NCI-H1930 (cell line): Measurements from ENCODE around the gene SF3A1.
"Not testable (repeated sequence)": the region's sequence is repeated elsewhere in the genome, so short reads cannot be mapped to it uniquely, and the experiment has no call there.

ENCODE experiments used
- DNase-seq, 2 experiments: peaks; one replicate each; lab custom pipeline; 2025; lab: John Stamatoyannopoulos, UW

Gene SF3A1

DNA sequence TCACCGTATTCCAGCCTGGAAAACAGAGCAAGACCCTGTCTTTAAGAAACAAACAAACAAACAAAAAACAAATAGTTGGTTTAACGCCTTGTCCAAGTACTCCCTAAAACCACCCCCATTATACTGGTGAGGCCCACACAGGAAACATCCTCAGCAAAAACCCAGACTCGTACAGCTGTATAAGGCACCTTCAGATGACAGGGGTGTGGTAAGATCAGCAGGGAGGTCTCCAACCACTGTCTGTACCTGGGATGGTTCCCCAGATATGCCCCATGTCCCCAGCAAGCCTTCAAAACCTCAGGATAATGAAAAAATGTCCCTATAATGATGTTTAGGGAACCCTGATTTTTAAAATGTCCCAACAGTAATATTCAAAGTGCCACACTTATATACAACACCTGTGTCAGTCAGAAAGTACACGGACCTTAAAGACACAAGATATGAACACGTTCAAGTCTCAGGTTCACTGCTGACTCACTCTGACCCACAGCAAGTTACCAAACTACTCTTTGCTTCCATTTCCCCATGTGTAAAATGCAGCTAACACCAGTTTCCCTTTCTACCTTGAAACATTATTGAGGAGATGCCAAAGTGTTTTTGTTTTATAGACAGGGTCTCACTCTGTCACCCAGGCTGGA is 9.3 kb downstream of the SF3A1 start:
- no peak for DNase-seq

DNA sequence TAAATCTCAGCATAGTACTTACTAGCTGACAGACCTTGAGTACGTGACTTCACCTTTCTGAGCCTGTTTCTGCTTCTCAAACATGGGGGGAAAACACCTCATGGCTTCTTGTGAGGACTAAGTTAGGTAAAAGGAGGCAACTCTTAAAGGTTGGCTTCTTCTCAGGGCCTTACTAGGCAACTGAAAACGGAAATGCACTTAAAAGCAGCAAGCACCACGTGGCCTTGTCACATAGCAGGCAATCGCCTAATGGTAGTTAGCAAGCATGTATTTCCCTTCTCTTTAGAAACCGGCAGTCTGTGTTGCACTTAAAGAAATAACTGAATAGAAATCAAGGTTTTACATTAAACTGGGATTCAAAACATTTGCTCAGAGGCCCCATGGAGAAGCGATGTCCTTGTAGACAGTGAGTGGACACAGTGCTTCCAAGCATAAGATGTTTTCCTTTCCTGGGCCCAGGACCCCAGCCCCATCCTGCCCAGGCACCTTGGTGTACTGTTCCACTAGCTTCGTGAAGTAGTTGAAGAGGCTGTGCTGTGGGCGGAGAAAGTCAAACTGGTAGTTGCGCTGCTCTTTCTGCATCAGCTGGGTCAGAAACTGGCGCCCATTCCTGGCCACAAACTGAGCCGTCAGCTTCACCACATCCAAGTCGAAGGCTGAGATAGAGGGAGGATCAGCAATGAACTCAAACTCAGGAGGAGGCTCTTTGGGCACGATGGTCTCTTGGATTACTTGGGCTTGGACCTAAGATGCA is 12.1 kb downstream of the SF3A1 start:
- DNase-seq, result no peak

DNA sequence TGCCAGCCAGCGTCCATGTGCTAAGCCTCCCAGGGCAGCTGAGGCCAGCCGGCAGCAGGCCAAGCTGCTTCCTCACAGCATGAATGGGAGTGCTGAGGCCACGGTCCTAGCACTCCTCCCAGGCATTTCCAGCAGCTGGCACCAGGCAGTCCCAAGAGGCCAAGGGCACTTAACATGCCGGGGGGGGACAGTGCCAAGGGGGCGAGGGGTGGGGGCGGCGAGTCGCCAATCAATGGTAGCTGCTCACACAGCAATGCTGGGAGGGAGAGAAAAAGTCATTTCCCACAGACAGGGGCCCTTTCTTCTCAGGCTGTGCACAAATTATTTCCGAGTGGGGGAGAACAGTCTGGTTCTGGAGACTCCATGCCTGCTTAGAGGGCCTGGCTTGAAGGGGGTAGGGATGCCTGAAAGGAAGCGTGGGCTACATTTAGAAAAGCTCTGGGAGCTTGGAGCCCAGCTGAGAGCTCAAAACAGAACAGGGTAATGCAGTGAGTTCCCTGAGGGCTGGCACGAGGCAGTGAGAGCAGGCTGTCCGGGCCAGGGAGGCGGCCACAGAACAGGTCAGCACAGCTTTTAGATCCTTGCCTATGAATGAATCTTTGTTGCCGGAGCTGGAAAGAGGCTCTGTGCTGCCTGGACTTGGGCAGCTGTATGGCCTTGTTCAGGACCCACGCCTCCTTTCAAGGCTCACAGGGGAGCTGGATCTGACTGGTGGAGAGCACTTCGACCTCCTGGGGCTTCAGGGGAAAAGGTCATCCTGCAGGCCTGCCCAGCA is 15.6 kb downstream of the SF3A1 start:
- no peak for DNase-seq

DNA sequence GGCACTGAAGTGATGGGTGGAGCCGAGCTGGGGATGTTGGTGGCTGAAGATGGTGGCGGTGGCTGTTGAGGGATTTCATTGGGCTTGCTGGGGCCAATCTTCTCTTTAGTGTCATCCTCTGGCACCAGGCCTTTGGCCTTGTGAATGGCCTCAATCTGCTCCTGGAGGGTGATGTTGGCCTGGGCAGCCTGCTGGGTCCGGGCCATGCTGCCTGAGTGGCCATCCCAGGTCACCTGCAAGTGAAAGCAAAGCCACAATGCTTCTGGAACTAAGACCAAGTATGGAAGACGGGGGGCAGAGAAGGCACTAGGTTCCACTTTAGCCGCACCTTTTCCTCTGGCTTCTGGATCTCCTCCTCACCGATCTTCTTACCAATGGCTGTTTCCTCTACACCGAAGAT is 17.9 kb downstream of the SF3A1 start:
- DNase-seq, result no peak

DNA sequence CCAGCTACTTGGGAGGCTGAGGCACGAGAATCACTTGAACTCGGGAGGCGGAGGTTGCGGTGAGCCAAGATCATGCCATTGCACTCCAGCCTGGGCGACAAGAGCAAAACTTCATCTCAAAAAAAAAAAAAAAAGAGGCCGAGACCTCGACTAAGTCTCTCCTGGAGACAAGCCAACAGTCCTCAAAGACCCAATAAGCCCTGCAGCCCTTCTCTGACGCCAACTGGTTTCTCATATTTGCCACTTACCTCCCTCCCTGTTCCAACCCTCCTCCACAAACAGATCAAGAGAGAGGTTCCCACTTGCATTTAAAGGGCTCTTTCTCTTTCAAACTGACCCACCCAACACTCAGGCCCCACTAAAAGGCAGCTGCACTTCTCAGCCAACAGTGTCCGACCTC is 18.4 kb downstream of the SF3A1 start:
- DNase-seq, result not testable (repeated sequence)

DNA sequence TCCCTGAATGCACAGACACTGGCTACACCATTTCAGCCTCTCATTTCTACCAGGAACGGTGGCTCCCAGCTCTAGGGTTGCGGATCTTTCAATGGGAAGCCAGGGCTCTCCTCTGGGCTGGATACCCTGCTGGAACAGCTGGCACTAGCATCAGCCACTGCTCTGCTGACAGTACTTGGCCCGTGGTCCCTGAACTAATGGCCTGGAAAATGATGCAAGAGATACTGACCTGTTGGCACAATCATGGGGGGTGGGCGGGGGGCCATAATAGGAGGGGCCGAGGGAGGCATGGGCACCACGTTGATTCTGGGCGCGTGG is 19.3 kb downstream of the SF3A1 start:
- DNase-seq, result no peak

DNA sequence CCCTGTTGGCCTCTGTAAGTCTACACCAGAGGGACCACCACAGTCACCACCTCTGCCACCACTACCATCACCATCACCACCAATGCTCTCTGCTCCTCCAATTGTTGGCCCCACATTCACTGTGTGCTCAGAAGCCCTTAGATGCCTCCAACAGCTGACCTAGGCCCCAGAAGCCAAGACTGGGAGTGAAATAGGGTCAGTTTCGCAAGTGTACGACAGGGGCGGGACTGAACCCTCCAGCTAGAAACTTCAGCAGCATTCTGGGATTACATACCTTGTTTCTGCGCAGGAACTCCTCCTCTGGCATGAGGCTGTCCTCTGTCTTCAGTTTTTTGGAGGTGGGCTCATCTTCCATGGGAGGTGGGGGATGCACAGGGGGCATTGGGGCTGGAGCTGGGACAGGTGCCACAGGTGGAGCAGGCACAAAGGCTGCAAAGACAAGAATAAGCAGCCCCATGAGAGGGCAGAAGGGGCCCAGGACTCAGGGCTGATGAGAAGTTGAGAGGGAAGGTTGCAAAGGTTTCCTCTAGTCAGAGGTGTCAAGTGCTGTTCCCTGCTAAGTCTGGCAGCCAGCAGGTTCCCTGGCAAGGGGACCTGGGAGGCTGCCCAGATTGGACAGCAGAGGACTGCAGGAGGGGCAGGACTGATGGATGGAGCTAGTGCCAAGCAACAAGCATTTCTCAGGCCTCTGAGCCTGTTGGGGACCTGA is 19.8 kb downstream of the SF3A1 start:
- no peak for DNase-seq

DNA sequence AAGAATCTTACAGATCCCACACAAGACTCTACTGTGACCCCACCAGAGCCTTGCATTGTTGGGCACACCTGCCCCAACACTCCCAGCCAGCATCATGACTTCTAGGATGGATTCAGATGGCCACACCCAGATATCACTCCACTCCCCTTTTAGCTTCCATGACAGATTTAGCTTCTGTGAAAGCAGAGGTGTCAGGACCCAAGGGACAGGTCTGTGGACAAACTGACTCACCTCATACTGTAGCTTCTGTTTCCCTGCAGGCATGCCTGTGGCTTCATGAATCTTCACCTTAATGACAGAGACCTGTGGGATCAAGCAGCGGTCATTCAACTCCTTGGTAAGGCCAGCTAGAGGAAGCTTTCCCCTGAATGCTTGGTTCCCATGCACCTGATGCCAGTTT is 21.5 kb downstream of the SF3A1 start:
- no peak for DNase-seq

DNA sequence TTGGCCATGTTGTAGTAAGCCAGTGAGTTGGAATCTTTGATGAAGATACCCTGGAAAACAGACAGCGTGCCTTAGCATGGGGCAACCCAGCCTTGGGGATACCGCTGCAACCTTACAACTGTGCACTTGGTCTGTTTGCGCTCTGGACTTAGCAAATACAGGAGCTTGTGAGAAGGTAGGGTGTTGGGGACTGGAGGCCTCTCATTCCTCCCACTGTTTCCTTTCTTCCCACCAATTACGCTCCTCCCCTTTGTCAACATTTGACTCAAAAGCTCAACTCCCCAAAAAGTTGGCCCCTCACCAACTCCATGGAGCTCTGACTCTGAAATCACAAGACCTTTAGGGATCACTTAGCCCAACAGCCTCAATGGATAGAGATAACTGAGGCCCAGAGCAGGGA is 22.0 kb downstream of the SF3A1 start:
- DNase-seq, result no peak

DNA sequence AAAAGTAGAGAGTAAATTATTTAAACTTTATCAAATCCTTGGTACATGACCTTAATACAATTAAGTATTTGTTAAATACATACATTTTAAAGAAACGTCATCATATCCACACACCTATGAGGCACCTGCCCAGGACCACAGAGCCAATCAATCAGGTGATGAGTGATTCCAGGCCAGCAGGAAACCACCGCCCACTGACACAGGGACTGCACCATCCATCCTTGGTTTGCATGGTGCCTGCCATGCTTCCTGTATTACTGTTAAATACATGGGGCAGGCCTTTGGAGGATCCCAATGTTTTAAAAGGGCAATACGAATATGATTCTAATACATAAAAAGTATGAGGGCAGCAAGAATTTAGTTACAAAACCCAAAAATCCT is 23.0 kb downstream of the SF3A1 start:
- DNase-seq, result no peak

DNA sequence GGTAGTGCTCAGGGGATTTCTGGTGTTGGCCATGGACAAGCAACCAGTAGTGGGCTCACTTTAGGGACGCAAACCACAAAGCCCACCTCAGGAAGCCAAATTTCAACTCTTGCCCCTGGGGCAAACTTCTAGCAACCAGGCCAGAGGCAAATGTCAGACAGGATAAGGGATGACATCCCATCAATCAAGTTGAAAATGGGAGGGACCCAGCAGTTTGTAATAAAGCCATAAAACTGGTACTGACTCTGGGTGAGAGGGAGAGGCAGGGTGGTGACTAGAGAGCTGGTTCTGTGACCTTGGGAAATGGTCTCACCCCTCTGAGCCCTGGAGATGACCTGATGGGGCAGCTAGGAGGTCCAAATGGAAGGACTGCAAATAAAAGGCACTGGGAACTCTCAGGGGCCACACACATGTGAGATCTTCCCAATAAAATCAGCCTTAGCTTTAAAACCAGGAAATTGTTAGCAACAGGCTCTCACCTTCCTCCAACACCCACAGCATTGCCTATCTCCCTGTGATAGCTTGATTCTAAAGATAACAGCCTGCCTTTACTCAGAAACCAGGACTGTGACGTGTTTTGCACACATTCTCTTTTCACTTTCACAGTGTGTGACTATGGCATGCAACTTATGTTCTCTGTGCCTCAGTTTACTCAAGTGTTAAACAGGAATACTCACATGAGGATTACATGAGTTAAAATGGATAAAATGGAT is 23.5 kb downstream of the SF3A1 start:
- no peak for DNase-seq

DNA sequence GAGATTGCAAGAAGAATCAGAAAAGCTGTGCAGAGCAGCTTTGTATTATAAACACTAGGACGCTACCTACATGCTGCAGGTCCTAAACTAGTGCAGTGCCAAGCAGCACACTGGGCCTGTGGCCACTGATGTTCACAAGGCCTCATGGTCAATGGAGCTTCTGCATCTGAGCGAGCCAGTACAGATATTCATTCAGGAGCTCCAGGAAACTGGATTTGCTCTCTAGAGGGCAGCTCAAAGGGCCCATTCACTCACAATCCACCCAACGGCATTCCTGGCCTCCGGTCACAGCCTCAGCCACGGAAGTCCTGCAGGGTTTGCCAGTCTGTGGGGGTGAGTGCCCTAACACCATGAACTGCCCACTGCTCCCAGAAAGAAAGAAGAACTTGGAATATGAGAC is 24.1 kb downstream of the SF3A1 start:
- no peak for DNase-seq

DNA sequence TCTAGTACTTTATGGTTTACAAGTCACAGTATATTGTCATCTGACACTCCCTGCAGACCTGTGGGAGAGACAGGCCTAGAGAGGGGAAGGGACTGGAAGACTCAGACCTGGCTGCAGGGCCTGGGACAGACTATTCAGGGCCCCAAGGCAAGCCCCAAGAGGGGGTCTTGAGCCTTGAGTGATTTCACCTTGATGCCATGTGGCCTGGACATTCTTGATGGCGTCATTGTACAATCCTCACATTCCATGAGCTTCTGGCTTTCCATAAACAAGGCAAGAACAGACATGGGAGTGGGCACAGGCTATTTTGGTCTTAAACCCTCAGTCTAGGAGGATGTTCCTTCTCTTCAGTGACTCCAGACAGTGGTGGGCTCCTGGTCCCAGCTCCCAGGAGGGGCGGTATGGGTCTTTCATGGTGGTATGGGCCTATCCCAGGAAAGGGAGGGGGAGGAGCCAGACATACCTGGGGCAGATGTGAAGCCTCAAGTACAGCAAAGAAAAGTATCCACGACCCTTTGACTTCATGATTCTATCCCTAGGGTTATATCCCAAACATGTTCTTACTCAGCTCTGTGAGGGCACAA is 28.1 kb downstream of the SF3A1 start:
- no peak for DNase-seq

DNA sequence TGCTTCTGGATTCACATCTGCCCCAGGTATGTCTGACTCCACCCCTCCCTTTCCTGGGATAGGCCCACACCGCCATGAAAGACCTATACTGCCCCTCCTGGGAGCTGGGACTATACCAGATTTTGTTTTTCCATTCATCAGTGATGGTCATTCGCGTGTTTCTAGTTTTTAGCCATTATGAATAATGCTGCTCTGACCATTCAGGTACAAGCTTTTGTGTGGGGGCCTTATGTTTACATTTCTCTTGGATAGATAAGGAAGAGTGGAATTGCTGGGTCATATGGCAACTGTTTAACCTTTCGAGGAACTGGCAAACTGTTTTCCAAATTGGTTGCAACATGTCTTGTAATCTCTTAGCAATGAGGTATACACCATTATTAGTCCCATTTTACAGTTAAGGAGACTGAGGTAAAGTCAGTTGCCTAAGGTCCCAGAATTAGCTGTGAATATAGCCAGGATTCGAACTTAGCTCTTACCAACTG is 28.8 kb downstream of the SF3A1 start:
- DNase-seq, result no peak

DNA sequence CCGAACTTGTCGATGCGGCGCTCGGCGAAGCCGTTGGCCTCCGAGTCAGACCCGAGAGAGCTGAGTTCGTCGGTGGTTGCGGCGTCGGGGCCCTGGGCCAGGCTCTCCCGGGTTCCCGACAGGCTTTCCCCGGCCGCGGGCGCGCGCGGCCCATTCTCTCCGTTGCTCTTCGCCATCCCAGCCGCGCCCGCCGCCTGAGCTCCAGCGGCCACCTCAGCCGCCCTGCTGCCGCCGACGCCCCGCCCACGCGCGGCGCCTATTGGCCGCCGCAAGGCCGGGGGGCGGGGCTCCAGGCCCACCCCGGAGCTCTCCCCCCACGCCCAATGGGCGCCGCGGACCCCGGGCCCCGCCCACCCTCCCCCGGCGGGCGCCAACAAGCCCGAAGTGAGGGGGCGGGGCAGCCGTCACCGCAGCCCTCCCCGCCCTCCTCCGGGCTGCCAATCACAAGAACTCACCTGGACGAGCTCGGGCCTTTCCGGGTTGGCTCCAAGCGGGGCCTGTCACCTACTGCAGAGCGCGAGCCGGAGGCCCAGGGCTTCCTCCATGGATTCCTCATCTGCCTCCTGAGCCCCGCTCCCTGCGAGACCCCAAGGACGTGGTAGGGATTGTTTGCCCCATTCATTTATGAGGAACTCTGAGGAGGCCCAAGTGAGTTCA is 29.9 kb downstream of the SF3A1 start, which contains the start of gene TBC1D10A:
Gene TBC1D10A (minus strand): TSS at position 236 of the 657 bp plus-strand sequence. CDS start 60 bp downstream, at position 176.
- peak; percentile 84 to 89 for DNase-seq

DNA sequence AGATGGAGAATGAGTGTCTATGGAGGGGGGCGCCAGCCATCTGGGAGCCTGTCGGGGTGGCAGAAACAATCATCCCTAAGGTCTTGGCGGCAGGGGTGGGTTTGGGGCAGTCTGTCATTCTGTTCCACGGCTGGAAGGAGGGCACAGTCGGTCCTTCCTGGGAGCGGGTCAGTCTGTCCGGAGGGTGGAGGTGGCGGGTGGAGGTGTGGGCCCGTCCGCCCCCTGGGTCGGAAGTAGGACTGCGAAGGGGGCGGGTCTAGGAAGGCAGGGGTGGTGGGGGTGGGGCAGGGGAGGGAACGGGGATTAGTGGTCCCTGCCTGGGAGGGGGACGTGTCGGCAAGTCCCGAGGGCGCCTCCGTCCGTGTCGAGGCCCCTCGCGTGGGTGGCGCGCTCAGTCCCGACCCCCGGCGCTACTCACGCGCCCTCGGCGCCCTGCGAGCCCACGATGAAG is 30.4 kb downstream of the SF3A1 start:
- DNase-seq, result no peak

DNA sequence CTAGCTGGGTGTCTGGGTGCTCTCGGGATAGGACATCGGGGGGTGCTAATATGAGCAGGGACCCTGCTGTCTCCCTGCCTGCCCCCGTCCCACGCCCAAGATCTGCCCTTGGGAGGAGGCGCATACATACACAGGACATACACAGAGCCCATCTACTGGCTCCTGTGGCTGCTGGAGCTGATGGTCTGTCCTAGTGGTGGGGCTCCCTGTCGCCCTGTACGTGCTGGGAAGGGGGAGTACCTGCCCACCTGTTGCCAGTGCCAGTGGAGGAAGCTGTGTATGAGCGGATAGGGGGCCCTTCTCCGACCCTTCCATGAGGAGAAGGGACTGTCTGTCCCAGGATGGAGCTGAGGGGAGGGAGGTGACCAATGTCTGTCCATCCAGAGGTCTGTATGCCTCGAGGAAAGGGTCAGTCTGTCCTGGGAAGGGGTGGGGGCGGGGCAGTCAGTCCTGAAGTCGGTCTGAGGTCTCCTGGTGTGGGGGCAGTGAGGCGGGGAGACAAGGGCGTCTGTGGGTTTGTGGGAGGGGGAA is 30.9 kb downstream of the SF3A1 start:
- DNase-seq, result no peak

DNA sequence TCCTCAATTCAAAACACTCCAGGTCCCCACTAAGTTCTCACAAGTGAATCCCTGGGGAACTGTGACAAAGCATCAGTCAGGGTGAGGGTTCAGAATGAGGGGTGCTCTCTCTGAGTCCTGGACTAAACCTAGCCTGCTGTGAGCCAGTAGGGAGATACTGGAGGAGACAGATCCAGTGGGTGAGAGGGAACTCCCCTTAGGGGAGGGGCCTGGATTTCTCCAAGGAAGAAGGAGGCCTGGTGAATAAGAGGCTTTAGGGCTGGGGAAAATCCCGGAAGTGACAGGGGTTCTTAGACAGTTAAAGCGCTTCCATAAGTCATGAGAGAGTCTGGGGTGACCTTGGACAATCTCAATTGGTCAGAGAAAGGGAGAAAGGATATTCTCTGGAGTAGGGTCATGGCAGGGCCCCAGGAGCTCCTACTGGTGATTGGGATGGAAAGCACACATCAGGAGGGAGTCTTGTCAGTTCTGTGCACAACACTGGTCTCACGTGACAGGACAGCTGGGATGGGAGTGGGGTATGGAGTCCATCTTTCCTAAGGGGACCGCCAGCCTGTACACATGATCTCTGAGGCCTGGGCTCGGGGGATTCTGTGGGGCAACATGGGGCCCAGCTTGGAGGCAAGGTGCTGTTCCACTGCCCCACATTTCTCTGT is 31.5 kb downstream of the SF3A1 start:
- DNase-seq, result no peak

DNA sequence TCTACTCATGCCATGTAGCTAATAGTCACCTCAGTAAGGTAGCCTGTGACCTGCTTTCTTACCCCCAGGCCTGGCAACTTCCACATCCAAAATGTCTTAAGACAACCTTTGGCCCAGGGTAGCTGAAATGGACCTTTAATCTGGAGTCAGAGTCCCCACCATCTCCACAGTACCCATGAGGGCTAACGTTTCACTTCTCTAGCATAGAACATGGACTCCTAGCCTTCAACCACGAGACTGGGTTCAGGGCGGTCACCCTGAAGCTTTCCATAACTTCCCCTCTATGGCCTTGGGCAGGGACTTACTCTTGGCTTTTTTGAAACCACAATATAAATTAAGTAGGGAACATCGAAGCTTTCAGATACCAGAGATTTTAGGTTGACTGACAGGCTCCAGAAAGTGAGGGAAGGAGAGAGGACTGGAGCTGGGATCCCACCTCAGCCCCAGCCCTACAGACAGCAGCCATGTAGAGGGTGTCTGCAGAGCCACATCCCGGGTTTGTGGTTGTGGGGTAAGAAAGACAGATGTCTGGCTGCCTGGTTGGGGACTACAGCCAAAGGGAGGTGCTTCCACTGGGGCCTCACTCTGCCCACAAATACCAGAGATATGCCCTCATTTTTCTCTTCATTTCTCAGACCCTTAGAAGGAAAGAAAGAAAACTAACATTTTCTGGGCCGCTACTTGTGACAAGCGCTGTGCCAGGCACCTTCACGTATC is 32.5 kb downstream of the SF3A1 start:
- no peak for DNase-seq
